GM12878 (cell line): ENCODE results near the gene TEKT2. TPM values are rescaled to one million over a fixed set of nuclear protein-coding genes. Genes with fewer than 3 reads are reported as not detected.

Experiments used
- ATAC-seq: fragments of 200-7000 bp; cut with Tn5 transposase; 3 replicates; pipeline ENCODE4 v1.9.1; 2020; ENCODE audit warnings: mild to moderate bottlenecking, moderate library complexity
- BruUV-seq: library from RNA; stranded (reverse); fragments of 400-500 nt; replicated peaks from 2 replicates; lab custom pipeline; 2021; lab: Mats Ljungman, UMichigan
- CTCF ChIA-PET: fragments of 300-600 bp; sonication (Branson Sonifier 250); formaldehyde crosslinking; extraction: SDS; loops from one replicate; lab custom pipeline; 2021; ENCODE audit warnings: inconsistent platforms; lab: Yijun Ruan, JAX
- POLR2A ChIA-PET: fragments of 350-600 bp; formaldehyde crosslinking; extraction: SDS; loops from one replicate; lab custom pipeline; 2021; ENCODE audit warnings: inconsistent platforms; lab: Charles Lee
- RAD21 ChIA-PET: fragments of 300-600 bp; sonication (Branson Sonifier 250); formaldehyde crosslinking; loops from one replicate; lab custom pipeline; 2023; ENCODE audit warnings: antibody characterized with exemption; ENCODE audit not compliant: unreplicated experiment; lab: Charles Lee
- SMC1A ChIA-PET: fragments of 300-600 bp; sonication (Branson Sonifier 250); formaldehyde crosslinking; loops from one replicate; lab custom pipeline; 2023; ENCODE audit not compliant: unreplicated experiment, uncharacterized antibody; lab: Charles Lee
- DNase-seq: peaks from one replicate; pipeline ENCODE4 v3.0.0-alpha.2; 2011; ENCODE audit warnings: low read depth, low spot score
- FAIRE-seq: peaks from 3 replicates; lab custom pipeline; 2011; peaks lifted over from hg19 to GRCh38; lab: Jason Lieb, UNC
- H2AFZ ChIP-seq: 2 replicates; pipeline ENCODE4 v1.6.0; 2011; ENCODE audit warnings: low read depth, low read length, control low read depth; ENCODE audit not compliant: control insufficient read depth
- H3K27ac ChIP-seq: 2 replicates; pipeline ENCODE4 v1.5.1; 2011; ENCODE audit warnings: control low read depth; ENCODE audit not compliant: control insufficient read depth, insufficient read depth
- H3K27me3 ChIP-seq, 2 experiments: replicated peaks in 1 of 2; 2 replicates each; pipeline versions ENCODE4 v1.6.0 to v1.6.1; 2011; ENCODE audit warnings: low read length in 1 of 2; ENCODE audit not compliant: control insufficient read depth in 2 of 2, insufficient read depth in 2 of 2
- H3K36me3 ChIP-seq, 2 experiments: 2 replicates each; pipeline ENCODE4 v1.5.1; 2011; ENCODE audit warnings: low read length in 1 of 2; ENCODE audit not compliant: control insufficient read depth in 2 of 2, insufficient read depth in 2 of 2
- H3K4me1 ChIP-seq: 2 replicates; pipeline ENCODE4 v1.6.1; 2011; ENCODE audit warnings: mild to moderate bottlenecking, low read length, moderate library complexity, mixed read lengths; ENCODE audit not compliant: control insufficient read depth, insufficient read depth
- H3K4me2 ChIP-seq: 2 replicates; pipeline ENCODE4 v1.6.0; 2011; ENCODE audit warnings: control low read depth; ENCODE audit not compliant: control insufficient read depth, insufficient read depth
- H3K4me3 ChIP-seq: fragments of 200-600 bp; sonication (generic); 2 replicates; pipeline ENCODE4 v1.5.1; 2016
- H3K79me2 ChIP-seq: 2 replicates; pipeline ENCODE4 v1.6.0; 2011; ENCODE audit warnings: low read length; ENCODE audit not compliant: control insufficient read depth, insufficient read depth
- H3K9ac ChIP-seq: 2 replicates; pipeline ENCODE4 v1.8.0; 2011; ENCODE audit warnings: low read length, control low read depth, mixed read lengths; ENCODE audit not compliant: control insufficient read depth, insufficient read depth
- H3K9me3 ChIP-seq: replicated peaks from 3 replicates; pipeline ENCODE4 v1.5.1; 2011; ENCODE audit warnings: mild to moderate bottlenecking, low read length; ENCODE audit not compliant: control insufficient read depth, insufficient read depth
- H4K20me1 ChIP-seq: 2 replicates; pipeline ENCODE4 v1.6.0; 2011; ENCODE audit not compliant: control insufficient read depth, insufficient read depth
- CREM ChIP-seq: IDR thresholded peaks from 2 replicates; pipeline ENCODE4 v1.6.1; 2014; ENCODE audit warnings: antibody characterized with exemption, low read depth
- FOXK2 ChIP-seq: fragments of 450-650 bp; IDR thresholded peaks from 2 replicates; pipeline ENCODE4 v1.6.1; 2017; ENCODE audit warnings: mild to moderate bottlenecking, moderate library complexity
- PML ChIP-seq: IDR thresholded peaks from 2 replicates; pipeline ENCODE4 v1.6.1; 2012; ENCODE audit warnings: low read length, inconsistent platforms
- PRDM15 ChIP-seq: fragments of 450-650 bp; formaldehyde crosslinking; IDR thresholded peaks from 2 replicates; pipeline ENCODE4 v1.4.0; 2020; ENCODE audit warnings: mild to moderate bottlenecking, moderate library complexity
- STAT1 ChIP-seq: fragments of 450-650 bp; conservative IDR thresholded peaks from 2 replicates; pipeline ENCODE4 v1.6.1; 2014; ENCODE audit warnings: antibody characterized with exemption, mild to moderate bottlenecking
- ZNF207 ChIP-seq: fragments of 450-650 bp; IDR thresholded peaks from 2 replicates; pipeline ENCODE4 v1.6.1; 2014; ENCODE audit warnings: antibody characterized with exemption, mild to moderate bottlenecking, borderline replicate concordance
- in situ Hi-C: fragments of 300-500 bp; cut with MboI; formaldehyde crosslinking; loops from 9 replicates; pipeline ENCODE4 v1.14.3; 2018; ENCODE audit warnings: mixed read lengths
- intact Hi-C: fragments of 100-400 bp; cut with micrococcal nuclease; formaldehyde crosslinking; loops from one replicate; pipeline ENCODE4 v1.14.2; 2022; ENCODE audit not compliant: unreplicated experiment
- polyA plus RNA-seq, 11 experiments: library from polyadenylated mRNA; depleted of rRNA in 4 of 11; unstranded in 6 of 11; stranded (reverse) in 5 of 11; fragments of >200 nt; fragmentation: Nextera tagmentation in 4 of 11; fragmentation: Illumina TruSeq in 1 of 11; extraction: Ambion mirVana in 4 of 11; extraction: Trizol in 1 of 11; gene quantifications; 1 replicate in 1 of 11; 2 replicates in 10 of 11; pipeline versions ENCODE4 v1.2.1 to v1.2.3, GENCODE V29; 2011 to 2016; ENCODE audit warnings: inconsistent platforms in 2 of 11, missing spikeins in 2 of 11, low read depth in 1 of 11
- total RNA-seq, 4 experiments: library from RNA; depleted of rRNA in 3 of 4; stranded (reverse); fragments of >200 nt in 3 of 4; fragmentation: Illumina TruSeq in 1 of 4; extraction: Trizol in 1 of 4; gene quantifications; 2 replicates each; pipeline versions ENCODE4 v1.2.1 to v1.2.3, GENCODE V29; 2013 to 2021

TEKT2 gene
- total and polyA plus RNA-seq, 10 of the 15 experiments (the other 5 are each of a cell fraction or from before 2014, with no cell fraction given): 0.07 to 0.13 TPM; not detected in 8

- ChIA-PET SMC1A (interaction anchor here (0.8 to 3.7 kb wide), 6 partner anchors 8 to 150 kb away, joined by 3 to 16 read pairs (median 4); no protein-coding TSS in a partner anchor), RAD21 (interaction anchor here (0.9 to 2.9 kb wide), 7 partner anchors 21 to 249 kb away, joined by 3 to 15 read pairs (median 7); no protein-coding TSS in a partner anchor), POLR2A (no interaction called here), CTCF (interaction anchor here (1.1 to 4.7 kb wide), 10 partner anchors 14 to 320 kb away, joined by 3 to 56 read pairs (median 8); partner anchors contain the start of genes AGO1 and TRAPPC3)
- in situ Hi-C loops (no loop called here), intact Hi-C loops (no loop called here)
- peaks cover 2 to 8% of the 10 kb centered on the region in 2 experiments; a peak in 2 of 4 replicates for H3K36me3 ChIP-seq
- FAIRE-seq: no peak
- DNase-seq: no peak
- no peak for ATAC-seq
- H3K27ac ChIP-seq: no peak overlapping the region
- no peak overlapping the region for H3K4me3 ChIP-seq
- no TSS peak for BruUV-seq
- no peaks in the 10 kb centered on the region for H3K4me1 ChIP-seq
- no peak overlapping the region for H3K9ac ChIP-seq
- no peak overlapping the region for H3K4me2 ChIP-seq
- H2AFZ ChIP-seq: no peak overlapping the region
- TF ChIP-seq PRDM15 (CRISPR knock-in tag): no peak
- TF ChIP-seq STAT1: no peak
- TF ChIP-seq PML: no peak
- no peak for TF ChIP-seq FOXK2
- TF ChIP-seq CREM: no peak
- no peak for TF ChIP-seq ZNF207
- H4K20me1 ChIP-seq: no peaks in the 10 kb centered on the region
- no peaks in the 10 kb centered on the region for H3K9me3 ChIP-seq
- peaks cover 1% of the 10 kb centered on the region; the same call in 1 of the 2 replicates for H3K79me2 ChIP-seq
- H3K27me3 ChIP-seq: no peaks in the 10 kb centered on the region
Observed at GRCh38 chr1:36135796-36136195, 51.9 kb downstream of the TEKT2 start.
